K562 treated with DMSO at 1 percent for 12 hours (cell line): ENCODE results near the gene WBP2NL. TPM values are rescaled to one million over a fixed set of nuclear protein-coding genes. Genes with fewer than 3 reads are reported as not detected.

ENCODE experiments used
- total RNA-seq: library from RNA; unstranded; fragments of 300-600 nt; gene quantifications from 2 replicates; pipeline ENCODE4 v1.2.3, GENCODE V29; 2022; ENCODE audit not compliant: insufficient read depth

The WBP2NL gene, protein sequence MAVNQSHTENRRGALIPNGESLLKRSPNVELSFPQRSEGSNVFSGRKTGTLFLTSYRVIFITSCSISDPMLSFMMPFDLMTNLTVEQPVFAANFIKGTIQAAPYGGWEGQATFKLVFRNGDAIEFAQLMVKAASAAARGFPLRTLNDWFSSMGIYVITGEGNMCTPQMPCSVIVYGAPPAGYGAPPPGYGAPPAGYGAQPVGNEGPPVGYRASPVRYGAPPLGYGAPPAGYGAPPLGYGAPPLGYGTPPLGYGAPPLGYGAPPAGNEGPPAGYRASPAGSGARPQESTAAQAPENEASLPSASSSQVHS
- total RNA-seq, result not detected in 2 replicates

DNA sequence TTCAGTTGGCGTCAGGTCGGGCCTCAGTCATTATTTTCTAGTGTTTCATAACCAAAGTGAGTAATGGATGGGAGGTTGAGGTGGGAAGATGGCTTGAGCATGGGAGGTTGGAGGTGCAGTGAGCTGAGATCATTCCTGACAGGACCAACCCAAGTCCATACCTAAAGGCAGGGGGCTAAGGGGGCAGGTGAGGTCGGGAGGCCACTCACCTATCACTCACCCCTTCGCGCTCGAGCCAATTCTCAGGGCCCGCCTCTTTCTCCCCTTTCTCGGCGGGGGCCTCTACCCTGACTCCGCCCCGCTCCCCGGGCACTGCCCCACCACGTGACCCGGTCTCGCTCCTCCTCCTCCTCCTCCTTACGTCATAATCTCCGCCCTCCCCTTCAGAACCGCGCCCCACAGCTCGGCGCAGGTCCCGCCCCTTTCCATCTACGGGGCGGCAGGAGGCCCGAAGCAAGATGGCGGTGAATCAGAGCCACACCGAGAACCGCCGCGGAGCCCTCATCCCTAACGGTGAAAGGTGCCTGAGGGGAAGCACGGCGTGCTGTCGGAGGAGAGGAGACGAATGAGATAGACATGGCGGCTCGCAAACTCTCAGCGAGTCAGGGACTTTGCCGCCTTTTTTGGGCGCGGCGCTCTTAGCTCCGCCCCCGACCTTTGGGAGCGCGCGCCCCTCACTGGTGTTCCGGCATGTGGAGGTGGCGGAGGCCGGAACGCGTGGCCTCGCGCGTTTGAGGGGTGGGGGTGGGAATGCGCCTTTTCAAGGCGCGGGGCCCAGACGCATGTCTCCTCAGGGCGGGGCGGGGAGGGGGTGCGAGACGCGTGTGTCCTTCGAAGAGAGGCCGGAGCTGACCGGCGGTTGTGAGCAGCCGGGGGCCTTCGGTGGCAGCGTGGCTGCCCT, at the start of gene WBP2NL:
Gene WBP2NL, plus strand, starts transcription at position 428 of the 901 bp plus-strand sequence. Its CDS starts 31 bp downstream, at position 459.

DNA sequence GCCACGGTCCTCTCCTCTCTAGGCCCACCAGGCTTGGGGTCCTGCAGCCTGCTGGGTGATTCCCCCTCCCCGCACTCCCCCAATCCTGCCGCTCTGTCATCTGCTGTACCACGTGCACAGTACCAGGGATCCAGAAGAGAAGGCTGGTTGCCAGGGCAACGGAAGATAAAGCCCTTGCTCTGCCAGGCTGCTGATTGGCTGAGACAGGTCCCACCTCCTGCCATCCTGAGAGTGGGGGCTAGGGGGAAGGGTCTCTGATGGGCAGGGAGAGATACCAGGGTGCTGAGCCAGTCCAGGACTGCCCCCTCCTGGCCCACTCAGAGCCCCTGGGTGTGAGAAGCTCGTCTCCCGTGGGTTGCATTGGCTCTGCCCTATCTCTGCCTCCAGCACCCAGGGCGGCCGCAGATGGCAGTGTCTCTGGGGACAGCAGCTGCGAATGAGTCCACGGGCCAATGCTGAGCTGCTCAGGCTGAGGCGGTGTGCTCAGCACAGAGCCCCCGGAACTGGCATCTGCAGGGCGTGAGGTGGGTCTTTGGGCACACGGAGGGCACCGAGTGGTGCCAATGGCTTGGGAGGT, 46.6 kb upstream of the WBP2NL start, which contains the start of gene SMIM45:
Gene SMIM45, plus strand, starts transcription at position 253 of the 577 bp plus-strand sequence.

DNA sequence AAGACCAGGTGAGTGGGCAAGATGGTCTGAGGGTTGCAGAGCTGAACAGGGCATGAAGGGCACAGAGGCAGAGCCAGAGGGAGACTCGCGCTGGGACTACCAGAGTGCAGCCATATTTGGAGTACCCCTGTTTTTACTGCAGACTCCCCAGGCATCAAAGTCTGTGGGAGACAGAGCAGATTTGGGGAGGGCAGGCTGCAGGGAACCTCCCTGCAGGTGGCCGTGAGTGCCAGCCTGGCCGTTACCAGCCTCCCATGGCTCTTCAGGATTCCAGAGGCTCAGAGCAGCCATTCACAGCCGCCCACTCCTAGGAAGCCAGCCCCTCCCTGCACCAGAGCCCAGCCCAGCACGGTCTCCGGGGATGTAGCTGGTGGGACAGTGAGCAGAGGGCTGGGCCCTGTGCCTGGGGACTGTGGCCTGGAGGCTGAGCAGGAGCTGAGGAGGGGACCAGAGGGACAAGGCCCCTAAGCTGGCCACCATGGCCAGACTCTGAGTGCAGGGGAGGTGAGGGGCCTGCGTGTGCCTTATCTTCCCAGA, 29.4 kb upstream of the WBP2NL start, which contains the start of gene SEPTIN3:
Gene SEPTIN3, plus strand, starts transcription at position 334 of the 537 bp plus-strand sequence. CDS start 2,050 bp downstream, outside the sequence.

DNA sequence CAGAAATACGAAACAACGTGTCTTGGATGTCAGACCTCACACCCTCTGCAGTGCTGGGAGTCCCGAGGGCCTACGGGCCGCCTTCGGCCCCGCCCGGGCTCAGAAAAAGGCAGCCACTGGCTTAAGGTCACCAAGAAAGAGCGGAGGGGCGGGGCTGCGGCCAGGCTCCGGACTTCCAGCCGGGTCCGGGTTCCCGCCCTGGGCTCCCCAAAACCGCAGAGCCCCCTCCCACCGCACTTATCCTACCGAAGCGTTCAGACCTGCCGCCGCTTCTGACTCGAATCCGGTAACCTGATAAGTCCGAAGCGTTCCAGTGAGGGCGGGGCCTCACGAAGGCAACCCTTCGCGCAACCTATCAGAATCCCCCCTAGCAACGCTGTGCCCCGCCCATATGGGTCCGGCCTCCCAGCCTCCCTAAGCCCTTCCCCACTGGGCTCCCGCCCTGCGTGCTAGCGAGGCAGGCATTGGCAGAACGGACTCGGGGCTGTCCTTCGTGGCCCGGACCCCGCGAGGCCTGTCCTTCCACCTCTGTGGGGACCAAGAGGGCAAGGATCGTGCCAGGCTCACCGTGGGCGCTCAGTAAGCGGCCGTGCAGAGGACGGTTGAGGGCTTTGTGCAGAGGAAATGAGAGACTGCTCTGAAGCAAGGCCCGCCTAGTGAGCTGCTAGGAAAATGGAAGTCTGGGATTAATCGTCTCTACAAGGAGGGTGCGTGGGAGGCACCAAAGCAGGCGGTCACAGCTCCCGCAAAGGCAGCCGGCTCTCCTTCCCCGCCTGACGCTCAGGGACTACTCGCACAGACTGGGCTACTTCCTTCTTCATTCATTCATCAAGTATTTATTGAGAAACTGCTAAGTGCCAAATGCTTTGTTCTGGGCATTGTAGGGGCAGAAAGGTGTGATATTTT, 72.2 kb downstream of the WBP2NL start, which contains the start of gene NAGA:
Gene NAGA, minus strand, starts transcription at position 296 of the 906 bp plus-strand sequence. CDS start 515 bp downstream, outside the sequence.

DNA sequence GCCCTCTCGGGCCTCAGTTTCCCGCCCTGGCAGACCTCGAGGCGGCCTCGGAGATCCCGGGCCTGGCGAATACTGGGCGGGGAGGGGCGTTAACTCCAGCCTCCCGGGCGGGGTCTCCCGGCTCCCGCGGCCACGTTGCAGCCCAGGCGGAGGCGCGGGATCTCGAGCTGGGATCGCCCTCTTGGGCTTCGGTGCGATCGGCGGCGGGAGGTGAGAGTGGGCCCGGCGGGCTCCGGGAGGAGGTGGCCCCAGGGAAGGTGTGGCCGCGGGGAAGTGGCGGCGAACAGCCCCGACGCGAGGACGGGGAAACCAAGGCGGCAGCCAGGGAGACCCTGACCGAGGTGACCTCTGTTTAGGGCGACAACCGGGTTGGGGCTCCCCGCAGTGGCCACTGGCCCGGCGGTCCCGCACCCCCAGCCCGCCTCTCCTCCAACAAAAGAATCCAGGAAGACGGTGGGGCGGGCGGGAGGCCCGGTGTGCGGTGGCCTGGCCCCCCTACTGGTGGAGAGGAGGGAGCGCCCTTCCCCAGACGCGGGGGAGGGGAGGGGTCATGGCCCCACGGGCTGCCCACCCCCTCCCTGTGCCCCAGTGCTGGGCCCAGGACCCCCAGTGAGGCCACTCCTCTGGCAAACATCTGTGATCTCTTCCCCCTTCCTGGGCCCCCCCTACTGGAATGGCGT, 75.7 kb downstream of the WBP2NL start, which contains the start of gene PHETA2:
Gene PHETA2, plus strand, starts transcription at position 117 of the 680 bp plus-strand sequence. CDS start 3,046 bp downstream, outside the sequence.

Other genes with a start within 250 kb of the WBP2NL start
- gene CCDC134, start 198.1 kb upstream of the WBP2NL start, total RNA-seq, result 5.1 TPM in 1 of 2 replicates, not detected in the other
- gene SREBF2, start 165.7 kb upstream of the WBP2NL start, total RNA-seq, result 44.6 and 89.9 TPM in 2 replicates
- 1.3 and 1.4 TPM in 2 replicates for gene SHISA8, start 83.7 kb upstream of the WBP2NL start, total RNA-seq
- 0.39 and 1.6 TPM in 2 replicates for gene TNFRSF13C, start 72.0 kb upstream of the WBP2NL start, total RNA-seq
- gene CENPM, start 51.6 kb upstream of the WBP2NL start, total RNA-seq, result 32.4 and 40.9 TPM in 2 replicates
- gene SEPTIN3, start 29.3 kb upstream of the WBP2NL start, total RNA-seq, result not detected in 2 replicates
- 27.8 and 42.6 TPM in 2 replicates for gene NAGA, start 72.0 kb downstream of the WBP2NL start, total RNA-seq
- gene PHETA2, start 75.5 kb downstream of the WBP2NL start, total RNA-seq, result not detected in 2 replicates
- gene SMDT1, start 80.9 kb downstream of the WBP2NL start, total RNA-seq, result 55.6 and 82.6 TPM in 2 replicates
- gene NDUFA6, start 92.0 kb downstream of the WBP2NL start, total RNA-seq, result 56.4 and 77.8 TPM in 2 replicates
- gene CYP2D6, start 132.0 kb downstream of the WBP2NL start, total RNA-seq, result 0.28 TPM in 1 of 2 replicates, not detected in the other